ENCODE measurements around the gene PMF1.
"Not testable (repeated sequence)": the region's sequence is repeated elsewhere in the genome, so short reads cannot be mapped to it uniquely, and the experiment has no call there.

The PMF1 gene

GRCh38 chr1:156196445-156196844 lies 16.4 kb upstream of the PMF1 start:
- DNase-seq (ENCODE audit: low read depth) = no peak

DNA sequence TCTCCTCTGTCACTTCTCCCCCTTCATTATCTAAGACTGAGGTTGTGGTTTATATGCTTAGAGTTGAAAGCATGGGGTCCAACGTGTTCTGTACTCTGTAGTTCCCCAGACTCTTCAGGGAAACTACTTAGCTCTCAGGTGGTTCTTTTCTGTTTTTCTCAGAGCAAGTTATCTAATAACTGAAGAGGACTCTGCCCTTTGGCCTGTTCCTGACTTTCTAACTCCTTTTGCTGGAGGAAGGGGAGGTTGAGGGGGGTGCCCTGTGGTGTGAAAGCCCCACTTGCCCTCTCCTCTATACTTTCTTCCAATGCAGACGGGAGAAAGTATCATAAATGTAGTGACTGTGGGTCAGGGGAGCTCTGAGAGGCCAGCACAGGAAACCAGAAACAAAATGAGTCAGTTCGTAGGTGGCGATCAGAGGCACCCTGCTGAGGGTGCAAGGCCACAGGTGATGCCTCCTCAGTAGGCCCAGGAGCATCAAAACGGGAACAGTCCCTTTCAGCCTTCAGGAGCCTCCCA lies 13.9 kb upstream of the PMF1 start:
- no peak for DNase-seq (ENCODE audit: low read depth)

- DNase-seq (ENCODE audit: low read depth) = no peak
Observed at GRCh38 chr1:156200044-156200443, 12.8 kb upstream of the PMF1 start.

- no peak for DNase-seq (ENCODE audit: low read depth)
Observed at GRCh38 chr1:156203331-156203730, 9.5 kb upstream of the PMF1 start.

DNA sequence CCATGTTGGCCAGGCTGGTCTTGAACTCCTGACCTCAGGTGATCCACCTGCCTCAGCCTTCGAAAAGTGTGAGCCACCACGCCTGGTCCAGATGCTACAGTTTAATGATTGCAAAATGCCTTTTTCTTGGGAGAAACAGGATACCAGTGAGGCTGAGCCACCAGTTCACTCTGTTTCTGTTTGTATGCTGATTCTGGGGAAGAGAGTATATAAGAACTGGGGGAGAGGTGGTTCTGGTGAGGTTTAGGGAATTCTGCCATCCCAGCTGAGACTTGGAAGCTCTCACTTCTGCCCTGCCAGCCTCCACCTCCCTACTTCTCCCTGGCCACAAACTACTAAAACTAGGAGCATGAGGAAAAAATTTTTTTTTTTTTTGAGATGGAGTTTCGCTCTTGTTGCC lies 8.1 kb upstream of the PMF1 start:
- no peak for DNase-seq (ENCODE audit: low read depth)

- DNase-seq (ENCODE audit: low read depth) = no peak
Observed at GRCh38 chr1:156211243-156211642, 1.6 kb upstream of the PMF1 start.

DNA sequence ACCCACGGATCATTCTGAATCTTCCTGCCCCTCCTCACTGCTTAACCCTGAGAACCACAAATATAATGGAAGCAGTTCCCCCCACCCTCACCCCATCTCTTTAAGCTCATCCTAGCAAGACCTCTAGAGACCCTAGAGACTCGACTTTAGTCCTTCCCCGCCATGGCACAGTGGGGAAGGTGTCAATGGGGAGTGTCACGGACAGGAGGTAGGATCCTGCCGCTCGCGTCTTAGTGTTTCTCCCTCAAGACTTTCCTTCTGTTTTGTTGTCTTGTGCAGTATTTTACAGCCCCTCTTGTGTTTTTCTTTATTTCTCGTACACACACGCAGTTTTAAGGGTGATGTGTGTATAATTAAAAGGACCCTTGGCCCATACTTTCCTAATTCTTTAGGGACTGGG lies 677 bp upstream of the PMF1 start:
- no peak for DNase-seq (ENCODE audit: low read depth)

DNA sequence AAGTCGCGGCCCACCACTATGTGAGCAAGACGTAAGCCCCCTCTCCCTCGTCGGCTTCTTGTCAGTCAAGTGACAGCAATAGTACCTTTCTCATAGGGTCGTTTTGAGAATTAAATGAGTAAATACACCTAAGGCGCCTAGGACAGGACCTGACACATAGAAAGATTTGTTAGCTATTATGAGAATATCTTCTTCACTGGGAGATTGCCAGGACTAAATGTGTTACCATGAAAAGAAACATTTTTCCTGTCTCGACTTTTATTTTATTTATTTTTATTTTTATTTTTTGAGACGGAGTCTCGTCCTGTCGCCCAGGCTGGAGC lies 798 bp downstream of the PMF1 start:
- no peak for DNase-seq (ENCODE audit: low read depth)

GRCh38 chr1:156214024-156214748 lies 1.4 kb downstream of the PMF1 start:
- no peak for DNase-seq (ENCODE audit: low read depth)

GRCh38 chr1:156216361-156217086 lies 3.7 kb downstream of the PMF1 start:
- DNase-seq (ENCODE audit: low read depth) = not testable (repeated sequence)

GRCh38 chr1:156217871-156218270 lies 5.1 kb downstream of the PMF1 start:
- no peak for DNase-seq (ENCODE audit: low read depth)

GRCh38 chr1:156220226-156220625 lies 7.4 kb downstream of the PMF1 start:
- DNase-seq (ENCODE audit: low read depth) = no peak

- DNase-seq (ENCODE audit: low read depth) = no peak
Observed at GRCh38 chr1:156221986-156222692, 9.3 kb downstream of the PMF1 start.

DNA sequence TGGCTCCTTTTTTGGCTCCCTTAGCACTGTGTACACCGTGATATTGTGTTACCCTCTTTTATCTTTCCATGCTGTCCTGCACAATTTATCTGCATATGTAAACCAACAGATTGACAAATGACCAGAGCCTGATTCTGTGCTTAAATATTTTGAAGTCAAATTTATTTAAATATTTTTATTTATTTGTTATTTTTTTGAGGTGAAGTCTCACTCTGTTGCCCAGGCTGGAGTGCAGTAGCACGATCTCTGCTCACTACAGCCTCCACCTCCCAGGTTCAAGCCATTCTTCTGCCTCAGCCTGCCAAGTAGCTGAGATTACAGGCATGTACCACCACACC lies 12.8 kb downstream of the PMF1 start:
- no peak for DNase-seq (ENCODE audit: low read depth)

- no peak for DNase-seq (ENCODE audit: low read depth)
Observed at GRCh38 chr1:156226116-156226538, 13.3 kb downstream of the PMF1 start.

DNA sequence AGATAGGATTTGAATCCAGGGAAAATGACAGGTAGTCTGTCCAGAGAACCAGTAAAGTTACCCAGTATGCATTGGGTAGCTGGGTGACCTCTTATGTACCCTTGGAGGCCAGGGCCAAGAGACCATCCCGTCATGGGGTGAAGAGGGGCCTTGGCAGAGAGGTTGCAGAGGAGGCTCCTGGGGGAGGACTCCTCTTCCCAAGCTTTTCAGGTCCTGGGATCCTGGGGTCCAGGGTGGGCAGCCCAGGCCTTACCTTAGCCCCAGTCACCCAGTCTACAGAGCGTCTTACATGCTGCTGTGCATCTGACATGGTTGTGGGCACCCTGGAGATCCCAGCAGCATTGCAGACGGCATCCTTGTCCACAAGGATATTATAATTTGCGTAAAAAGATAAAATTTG lies 14.0 kb downstream of the PMF1 start:
- DNase-seq (ENCODE audit: low read depth) = no peak

DNA sequence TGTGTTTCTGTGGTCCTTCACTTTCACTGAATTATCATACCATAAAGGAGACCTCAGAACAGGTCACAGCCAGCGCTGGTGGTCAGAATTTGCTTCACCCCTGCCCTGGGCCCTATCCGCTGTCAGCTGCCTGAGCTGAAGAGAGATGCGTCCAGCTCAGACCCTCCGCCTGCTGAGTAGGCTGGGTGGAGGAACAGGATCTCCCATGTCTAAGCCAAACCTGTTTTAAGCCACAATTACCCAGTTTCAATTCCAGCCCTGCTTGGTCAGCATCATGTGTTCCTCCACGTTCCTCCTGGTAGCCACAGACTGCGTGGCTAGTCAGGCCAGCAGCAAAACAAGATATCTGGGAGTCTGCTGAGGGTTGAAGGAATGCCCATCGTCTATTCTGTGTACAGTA lies 15.7 kb downstream of the PMF1 start:
- DNase-seq (ENCODE audit: low read depth) = no peak

- no peak for DNase-seq (ENCODE audit: low read depth)
Observed at GRCh38 chr1:156229809-156230472, 17.1 kb downstream of the PMF1 start.

DNA sequence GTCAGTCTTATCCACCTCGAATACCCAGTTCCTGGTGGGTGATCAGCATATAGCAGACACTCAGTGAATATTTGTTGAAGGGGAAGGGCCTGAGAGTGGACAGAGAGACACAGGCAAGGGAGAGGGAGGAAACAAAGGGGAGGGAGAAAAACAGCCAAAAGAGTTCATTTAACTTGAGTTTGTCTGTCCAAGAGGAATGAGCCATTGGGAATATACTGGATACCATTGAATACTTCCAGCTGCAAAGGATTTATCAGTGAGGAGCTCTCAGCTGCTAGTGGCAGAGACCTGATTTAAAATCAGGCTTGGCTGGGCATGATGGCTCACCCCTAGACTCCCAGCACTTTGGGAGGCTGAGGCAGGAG lies 17.6 kb downstream of the PMF1 start:
- DNase-seq (ENCODE audit: low read depth) = no peak

DNA sequence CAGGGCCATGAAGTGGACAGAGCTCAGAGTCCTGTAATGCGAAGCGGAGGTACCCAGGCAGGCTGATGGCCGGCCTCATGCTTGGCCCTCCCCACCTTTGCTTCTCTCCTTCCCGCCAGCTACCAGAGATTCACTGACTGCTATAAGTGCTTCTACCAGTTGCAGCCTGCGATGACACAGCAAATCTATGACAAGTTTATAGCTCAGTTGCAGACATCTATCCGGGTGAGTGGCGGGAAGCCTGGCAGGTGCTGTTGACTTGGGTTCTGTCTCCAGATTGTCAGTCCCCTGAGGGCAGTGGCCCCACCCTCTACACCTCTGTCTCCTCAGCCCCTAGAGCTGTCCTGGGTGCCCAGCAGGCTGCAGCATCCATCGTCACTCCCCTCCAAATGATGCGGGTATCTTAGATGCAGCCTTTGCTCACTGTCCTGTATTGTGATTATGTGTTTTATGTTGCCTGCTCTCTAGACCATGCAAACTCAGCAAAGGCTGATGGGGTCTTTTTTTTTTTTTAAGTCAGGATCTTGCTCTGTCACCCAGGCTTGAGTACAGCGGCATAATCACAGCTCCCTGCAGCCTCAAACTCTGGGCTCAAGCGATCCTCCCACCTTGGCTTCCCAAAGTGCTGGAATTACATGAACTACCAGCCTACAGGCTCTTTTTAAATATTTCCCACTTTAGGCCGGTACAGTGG lies 19.5 kb downstream of the PMF1 start:
- no peak for DNase-seq (ENCODE audit: low read depth)

DNA sequence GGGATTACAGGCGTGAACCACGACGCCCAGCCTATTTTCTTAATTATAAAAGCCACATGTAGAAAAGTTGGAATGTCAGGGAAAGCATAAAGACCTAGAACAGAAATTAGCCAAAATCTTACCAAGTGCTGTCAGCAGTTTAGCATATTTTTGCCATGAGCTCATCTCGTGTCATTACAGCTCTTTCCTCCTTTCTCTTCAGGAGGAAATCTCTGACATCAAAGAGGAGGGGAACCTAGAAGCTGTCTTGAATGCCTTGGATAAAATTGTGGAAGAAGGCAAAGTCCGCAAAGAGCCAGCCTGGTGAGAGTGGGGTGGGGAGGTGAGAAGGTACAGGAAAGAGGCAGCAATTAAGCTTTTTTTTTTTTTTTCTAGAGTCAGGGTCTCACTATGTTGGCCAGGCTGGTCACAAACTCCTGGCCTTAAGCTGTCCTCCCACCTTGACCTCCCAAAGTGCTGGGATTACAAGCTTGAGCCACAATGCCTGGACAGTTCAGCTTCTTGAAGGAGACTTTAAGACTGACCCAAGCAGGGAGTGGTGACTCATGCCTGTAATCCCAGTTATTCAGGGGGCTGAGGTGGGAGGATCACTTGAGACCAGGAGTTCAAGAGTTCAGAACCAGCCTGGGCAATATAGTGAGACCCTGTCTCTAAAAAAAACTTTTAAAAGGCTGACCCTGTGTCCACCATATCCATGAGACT lies 20.8 kb downstream of the PMF1 start:
- DNase-seq (ENCODE audit: low read depth) = no peak
